B cell (primary cell): Measurements from ENCODE around the gene ZBTB4. TPM values are rescaled to one million over a fixed set of nuclear protein-coding genes. Genes with fewer than 3 reads are reported as not detected.

Experiments used
- ATAC-seq: fragments of 200-7000 bp; cut with Tn5 transposase; one replicate; pipeline ENCODE4 v1.10.0; 2021; ENCODE audit warnings: low read depth, mild to moderate bottlenecking, moderate number of reproducible peaks, moderate library complexity
- CTCF ChIA-PET: fragments of 350-600 bp; sonication (Branson Sonifier 250); formaldehyde crosslinking; loops from one replicate; lab custom pipeline; 2021; ENCODE audit warnings: antibody characterized with exemption, inconsistent platforms; lab: Charles Lee
- POLR2A ChIA-PET: fragments of 350-600 bp; sonication (Branson Sonifier 250); formaldehyde crosslinking; loops from one replicate; lab custom pipeline; 2021; ENCODE audit warnings: antibody characterized with exemption; lab: Charles Lee
- DNase-seq: peaks from one replicate; pipeline ENCODE4 v3.0.0; 2013
- H2AFZ ChIP-seq: 2 replicates; pipeline ENCODE4 v1.6.1; 2012; ENCODE audit warnings: mild to moderate bottlenecking, low read depth, low read length; ENCODE audit not compliant: insufficient read depth, poor library complexity, severe bottlenecking
- H3K27ac ChIP-seq, 2 donors: 1 replicate in 1 of 2; 2 replicates in 1 of 2; pipeline ENCODE4 v1.5.1; 2012 to 2013; ENCODE audit warnings: low read length in 2 of 2, mild to moderate bottlenecking in 2 of 2, moderate library complexity in 1 of 2
- H3K27me3 ChIP-seq, 4 experiments: fragments of 200-600 bp in 1 of 4; sonication (generic) in 1 of 4; replicated peaks in 1 of 4; 1 replicate in 2 of 4; 2 replicates in 2 of 4; pipeline versions ENCODE4 v1.6.1 to v1.7.0; 2013 to 2016; ENCODE audit warnings: low read length in 3 of 4, mild to moderate bottlenecking in 2 of 4, mixed read lengths in 1 of 4, moderate library complexity in 1 of 4; ENCODE audit not compliant: insufficient read depth in 4 of 4, control insufficient read depth in 3 of 4; ENCODE audit errors: control extremely low read depth in 1 of 4
- H3K36me3 ChIP-seq, 2 experiments: replicated peaks in 1 of 2; 1 replicate in 1 of 2; 2 replicates in 1 of 2; pipeline versions ENCODE4 v1.6.1 to v1.7.1; 2013; ENCODE audit warnings: low read length in 1 of 2; ENCODE audit not compliant: insufficient read depth in 2 of 2, control insufficient read depth in 1 of 2; ENCODE audit errors: control extremely low read depth in 1 of 2, extremely low read depth in 1 of 2
- H3K4me1 ChIP-seq, 2 donors: fragments of 200-600 bp in 1 of 2; sonication (generic) in 1 of 2; 1 replicate in 1 of 2; 2 replicates in 1 of 2; pipeline versions ENCODE4 v1.5.1 to v1.6.1; 2013 to 2017; ENCODE audit warnings: low read length in 2 of 2; ENCODE audit not compliant: control insufficient read depth in 2 of 2, insufficient read depth in 2 of 2
- H3K4me2 ChIP-seq: replicated peaks from 2 replicates; pipeline ENCODE3; 2012; ENCODE audit warnings: mild to moderate bottlenecking, low read depth, low read length; ENCODE audit not compliant: poor library complexity, severe bottlenecking
- H3K4me3 ChIP-seq, 5 experiments: fragments of 200-600 bp in 1 of 5; sonication (generic) in 1 of 5; 1 replicate in 3 of 5; 2 replicates in 2 of 5; pipeline versions ENCODE4 v1.5.1 to v1.7.0; 2011 to 2016; ENCODE audit warnings: low read length in 4 of 5, mild to moderate bottlenecking in 4 of 5, low read depth in 2 of 5, control low read depth in 1 of 5, moderate library complexity in 1 of 5; ENCODE audit not compliant: insufficient read depth in 1 of 5; ENCODE audit errors: control extremely low read depth in 1 of 5, extremely low read depth in 1 of 5
- H3K79me2 ChIP-seq: fragments of 200-600 bp; sonication (generic); one replicate; pipeline ENCODE4 v1.6.0; 2016; ENCODE audit warnings: low read length; ENCODE audit not compliant: control insufficient read depth, insufficient read depth
- H3K9ac ChIP-seq: fragments of 200-600 bp; sonication (generic); 2 replicates; pipeline ENCODE4 v1.6.1; 2017; ENCODE audit warnings: mild to moderate bottlenecking, low read length, moderate library complexity
- H3K9me3 ChIP-seq, 3 donors: one replicate each; pipeline versions ENCODE4 v1.6.1 to v1.7.1; 2013; ENCODE audit warnings: low read length in 2 of 3; ENCODE audit not compliant: control insufficient read depth in 2 of 3, insufficient read depth in 1 of 3; ENCODE audit errors: control extremely low read depth in 1 of 3
- H4K20me1 ChIP-seq: 2 replicates; pipeline ENCODE4 v1.6.0; 2012; ENCODE audit warnings: mild to moderate bottlenecking, low read length; ENCODE audit not compliant: insufficient read depth, control insufficient read depth, poor library complexity, severe bottlenecking
- H3K27ac Mint-ChIP-seq: one replicate; pipeline ENCODE4 v1.8.0; 2021; ENCODE audit warnings: mixed read lengths
- H3K27me3 Mint-ChIP-seq: one replicate; pipeline ENCODE4 v1.8.0; 2021; ENCODE audit warnings: mixed read lengths
- H3K4me1 Mint-ChIP-seq: one replicate; pipeline ENCODE4 v1.8.0; 2021; ENCODE audit warnings: mixed read lengths
- H3K4me3 Mint-ChIP-seq: one replicate; pipeline ENCODE4 v1.8.0; 2021; ENCODE audit warnings: mixed read lengths
- H3K9me3 Mint-ChIP-seq: one replicate; pipeline ENCODE4 v1.8.0; 2022; ENCODE audit warnings: mixed read lengths; ENCODE audit not compliant: insufficient read depth
- CTCF ChIP-seq: fragments of 200-600 bp; IDR thresholded peaks from one replicate; pipeline ENCODE4 v1.8.0; 2022; ENCODE audit warnings: antibody characterized with exemption, mild to moderate bottlenecking
- EZH2 ChIP-seq: IDR thresholded peaks from 2 replicates; pipeline ENCODE4 v1.6.1; 2012; ENCODE audit warnings: borderline replicate concordance, low read depth, mild to moderate bottlenecking, moderate library complexity, low read length; ENCODE audit not compliant: insufficient read depth, poor library complexity, severe bottlenecking
- WGBS: methylation state at CpG from one replicate; pipeline ENCODE4 v1.1.5; 2013; ENCODE audit warnings: missing lambda C conversion rate; ENCODE audit not compliant: insufficient coverage; 5-methylcytosine and 5-hydroxymethylcytosine counted together
- intact Hi-C: fragments of 100-400 bp; cut with micrococcal nuclease; formaldehyde crosslinking; loops from one replicate; pipeline ENCODE4 v1.10.0; 2022
- polyA plus RNA-seq: library from polyadenylated mRNA; depleted of rRNA; stranded (reverse); fragments of >200 nt; gene quantifications from 2 replicates; pipeline ENCODE4 v1.2.3, GENCODE V29; 2012
- total RNA-seq, 2 donors: library from RNA; stranded (reverse); fragments of 120-200 nt in 1 of 2; gene quantifications; 1 replicate in 1 of 2; 2 replicates in 1 of 2; pipeline versions ENCODE4 v1.2.3 to v1.2.4, GENCODE V29; 2013 to 2022

ZBTB4 gene
- total and polyA plus RNA-seq, 2 donors (not counting 1 experiment from before 2014, with no cell fraction given): 19.2 to 62.4 TPM

GRCh38 chr17:7442142-7442541, 37.3 kb downstream of the ZBTB4 start:
- H3K9ac ChIP-seq: no peak overlapping the region
- ChIA-PET CTCF (interaction anchor here (1.2 to 3.6 kb wide), 3 partner anchors 12 to 118 kb away, joined by 4 to 15 read pairs (median 5); no protein-coding TSS in a partner anchor), POLR2A (interaction anchor here (0.7 kb wide), 1 partner anchor 42 kb away, joined by 3 read pairs; the partner anchor contains the start of gene POLR2A)
- H3K9me3 Mint-ChIP-seq: no peaks in the 10 kb centered on the region
- H3K4me1 ChIP-seq: peaks cover 60 to 67% of the 10 kb centered on the region in 2 donors
- peaks cover 19% of the 10 kb centered on the region for H3K79me2 ChIP-seq
- TF ChIP-seq CTCF (no peak), EZH2 (no peak)
- H3K4me3 Mint-ChIP-seq: no peak overlapping the region
- H4K20me1 ChIP-seq: peaks cover 37% of the 10 kb centered on the region
- no peak overlapping the region for H3K27ac Mint-ChIP-seq
- no peak overlapping the region for H3K4me3 ChIP-seq
- no peak for DNase-seq
- peaks cover 73% of the 10 kb centered on the region for H3K27me3 Mint-ChIP-seq
- 100% methylated on average over 2 of the region's 2 CpGs for WGBS
- H3K9me3 ChIP-seq: peaks cover 0 to 38% (median 0%) of the 10 kb centered on the region in 3 donors
- no peaks in the 10 kb centered on the region for H3K36me3 ChIP-seq
- intact Hi-C loops: no loop called here
- no peak for ATAC-seq
- H2AFZ ChIP-seq: no peak overlapping the region
- peaks cover 0 to 92% (median 62%) of the 10 kb centered on the region in 4 experiments for H3K27me3 ChIP-seq
- H3K4me2 ChIP-seq: no peak overlapping the region
- no peak overlapping the region for H3K27ac ChIP-seq
- peaks cover 48% of the 10 kb centered on the region for H3K4me1 Mint-ChIP-seq

DNA sequence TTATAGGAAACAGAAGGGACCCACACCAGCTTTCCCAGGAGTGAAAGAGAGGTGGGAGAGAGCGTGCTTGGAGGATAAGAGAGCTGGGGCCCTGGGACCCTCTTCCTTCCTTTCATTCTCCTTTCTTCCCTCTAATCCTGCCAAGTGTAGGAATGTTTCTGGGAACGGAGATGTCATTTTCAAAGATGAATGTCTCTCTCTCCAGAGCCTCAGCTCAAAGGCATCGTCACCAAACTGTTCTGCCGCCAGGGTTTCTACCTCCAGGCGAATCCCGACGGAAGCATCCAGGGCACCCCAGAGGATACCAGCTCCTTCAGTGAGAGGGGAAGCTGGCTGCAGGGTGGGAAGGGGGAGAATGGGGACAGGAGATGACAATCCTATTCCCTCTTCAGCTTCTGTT, 38.2 kb downstream of the ZBTB4 start:
- Histone ChIP-seq H3K27me3 (peaks cover 0 to 83% (median 54%) of the 10 kb centered on the region in 4 experiments), H3K4me1 (peaks cover 63 to 65% of the 10 kb centered on the region in 2 donors), H3K4me3 (no peak overlapping the region), H3K36me3 (no peaks in the 10 kb centered on the region), H3K9ac (no peak overlapping the region), H3K79me2 (peaks cover 24% of the 10 kb centered on the region), H3K27ac (no peak overlapping the region), H3K4me2 (no peak overlapping the region), H2AFZ (no peak overlapping the region), H3K9me3 (peaks cover 0 to 43% (median 0%) of the 10 kb centered on the region in 3 donors), H4K20me1 (peaks cover 46% of the 10 kb centered on the region)
- no peak for DNase-seq
- H3K27me3 Mint-ChIP-seq: peaks cover 70% of the 10 kb centered on the region
- no peak overlapping the region for H3K4me3 Mint-ChIP-seq
- WGBS: no CpG with 5 or more reads among the region's 7 CpGs
- H3K4me1 Mint-ChIP-seq: peaks cover 52% of the 10 kb centered on the region
- H3K27ac Mint-ChIP-seq: no peak overlapping the region
- intact Hi-C loops: no loop called here
- H3K9me3 Mint-ChIP-seq: no peaks in the 10 kb centered on the region
- ChIA-PET CTCF (interaction anchor here (0.6 to 3.6 kb wide), 6 partner anchors 12 to 246 kb away, joined by 3 to 15 read pairs (median 4); partner anchors contain the start of genes SPEM3 and TP53), POLR2A (interaction anchor here (0.6 to 1.8 kb wide), 6 partner anchors 32 to 134 kb away, joined by 3 to 10 read pairs (median 8); partner anchors contain the start of genes POLR2A and ZBTB4)
- ATAC-seq: no peak
- TF ChIP-seq EZH2 (no peak), CTCF (no peak)
